Measurements from ENCODE around the gene CAMTA1. TPM values are rescaled to one million over a fixed set of nuclear protein-coding genes. Genes with fewer than 3 reads are reported as not detected.
A peak's percentile ranks its signal among the peaks of the same experiment; 100 is the strongest.
"Not testable (repeated sequence)": the region's sequence is repeated elsewhere in the genome, so short reads cannot be mapped to it uniquely, and the experiment has no call there.

The CAMTA1 gene
- total and polyA plus RNA-seq, 4 donors, result 90.5 to 236 (median 195) TPM

DNA sequence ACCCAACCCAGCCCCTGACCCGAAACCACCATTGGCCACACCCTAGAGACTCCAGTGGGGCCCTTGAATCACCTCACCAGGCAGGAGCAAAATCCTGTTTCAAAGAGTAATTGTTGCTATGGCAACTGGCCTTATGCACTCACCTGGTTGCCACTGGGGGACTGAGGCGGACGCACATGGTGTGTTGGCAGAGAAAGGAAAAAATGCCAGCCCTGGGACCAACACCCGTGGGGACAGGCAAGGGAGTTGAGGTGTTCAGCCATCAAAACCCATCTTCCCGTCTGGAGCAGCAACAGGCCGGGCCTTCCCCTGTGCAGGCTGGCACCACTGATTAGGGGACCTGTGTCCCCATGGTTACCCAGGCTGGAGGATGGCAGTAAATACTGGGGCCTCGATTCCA, 590.1 kb downstream of the CAMTA1 start:
- Histone ChIP-seq H3K9me3 (ENCODE audit: control insufficient read depth, insufficient read depth, low read length) (no peaks in the 10 kb centered on the region), H3K27ac (ENCODE audit: low read depth, low read length) (no peak overlapping the region), H3K27me3 (ENCODE audit: control insufficient read depth, insufficient read depth, low read length) (no peaks in the 10 kb centered on the region), H3K4me3 (ENCODE audit: low read depth, low read length) (no peak overlapping the region), H3K36me3 (ENCODE audit: control insufficient read depth, insufficient read depth, low read length) (no peaks in the 10 kb centered on the region), H3K4me1 (ENCODE audit: control insufficient read depth, insufficient read depth, low read length) (peaks cover 49% of the 10 kb centered on the region)
- whole genome bisulfite sequencing (ENCODE audit: insufficient coverage), result 87% methylated on average over 3 of the region's 7 CpGs
- peak in 1 of 6 donors; percentile 33 for DNase-seq (ENCODE audit: low read depth in 4 of 6, low spot score in 6 of 6)

DNA sequence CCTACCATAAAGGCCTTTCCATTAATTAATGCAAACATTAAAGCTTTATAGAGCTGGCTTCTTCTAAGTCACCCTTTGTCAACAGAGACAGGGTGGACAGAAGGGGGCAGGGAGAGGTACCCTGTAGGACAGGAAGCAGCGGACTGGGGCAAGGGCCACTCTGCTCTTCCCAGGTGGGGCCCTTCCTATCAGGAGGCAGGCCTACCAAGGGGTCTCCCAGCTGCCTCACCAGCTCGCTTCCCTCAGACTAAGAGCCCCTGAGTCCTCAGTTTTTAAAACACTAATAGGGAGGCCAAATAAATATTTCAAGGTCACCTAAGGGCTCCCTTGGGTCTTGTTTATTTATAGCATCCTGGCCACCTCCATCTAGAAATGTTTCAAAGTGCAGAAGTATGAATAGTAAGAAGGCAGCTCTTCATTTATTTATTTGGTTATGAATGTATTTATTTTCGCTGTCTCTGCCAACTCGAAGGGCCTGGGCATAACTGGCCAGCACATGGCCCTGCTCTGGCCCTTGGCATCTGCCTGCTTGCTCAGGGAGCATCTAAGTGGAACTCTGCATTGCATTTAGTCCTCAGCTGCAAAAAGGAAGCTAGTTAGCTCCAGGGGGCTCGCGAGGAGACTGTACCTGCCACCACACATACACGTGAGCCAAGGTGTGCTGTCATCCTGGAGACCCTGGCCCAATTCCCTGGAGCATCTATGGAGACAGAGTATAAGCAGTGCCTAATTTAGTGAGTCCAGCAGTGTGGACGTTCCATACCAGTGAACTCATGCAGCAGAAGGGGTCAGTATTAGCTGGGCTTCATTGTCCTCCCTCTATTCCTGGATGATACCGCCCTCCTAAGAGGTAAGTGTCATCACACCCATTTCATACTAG, 590.8 kb downstream of the CAMTA1 start:
- no peak overlapping the region for H3K4me3 ChIP-seq (ENCODE audit: low read depth, low read length)
- H3K9me3 ChIP-seq (ENCODE audit: control insufficient read depth, insufficient read depth, low read length), result no peaks in the 10 kb centered on the region
- H3K4me1 ChIP-seq (ENCODE audit: control insufficient read depth, insufficient read depth, low read length), result peaks cover 53% of the 10 kb centered on the region
- 94% methylated on average over 7 of the region's 9 CpGs for WGBS (ENCODE audit: insufficient coverage)
- H3K36me3 ChIP-seq (ENCODE audit: control insufficient read depth, insufficient read depth, low read length), result no peaks in the 10 kb centered on the region
- H3K27me3 ChIP-seq (ENCODE audit: control insufficient read depth, insufficient read depth, low read length), result no peaks in the 10 kb centered on the region
- H3K27ac ChIP-seq (ENCODE audit: low read depth, low read length), result no peak overlapping the region
- no peak for DNase-seq (ENCODE audit: low read depth in 4 of 6, low spot score in 6 of 6)

DNA sequence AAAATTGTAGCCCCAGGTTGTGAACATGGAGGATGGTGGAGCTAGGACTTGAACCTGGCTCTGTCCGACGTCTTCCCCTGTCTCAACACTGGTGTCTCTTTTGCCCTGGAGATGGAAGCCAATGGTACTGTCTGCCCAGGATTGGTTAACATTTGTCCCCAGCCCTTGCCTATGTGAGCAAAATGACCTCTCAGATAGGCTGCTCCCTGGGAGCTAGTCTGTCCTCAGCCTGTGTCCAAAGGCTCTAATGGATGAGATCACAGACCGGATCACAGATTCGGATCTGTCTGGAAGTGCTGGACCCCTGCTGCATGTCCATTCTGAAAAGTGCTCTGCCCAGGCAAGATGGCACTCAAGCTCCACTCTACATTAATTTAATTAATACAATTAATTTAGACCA, 591.4 kb downstream of the CAMTA1 start:
- no peaks in the 10 kb centered on the region for H3K9me3 ChIP-seq (ENCODE audit: control insufficient read depth, insufficient read depth, low read length)
- H3K27ac ChIP-seq (ENCODE audit: low read depth, low read length), result no peak overlapping the region
- peaks cover 53% of the 10 kb centered on the region for H3K4me1 ChIP-seq (ENCODE audit: control insufficient read depth, insufficient read depth, low read length)
- H3K4me3 ChIP-seq (ENCODE audit: low read depth, low read length), result no peak overlapping the region
- WGBS (ENCODE audit: insufficient coverage), result 91% methylated on average over 4 of the region's 4 CpGs
- H3K27me3 ChIP-seq (ENCODE audit: control insufficient read depth, insufficient read depth, low read length), result no peaks in the 10 kb centered on the region
- no peak for DNase-seq (ENCODE audit: low read depth in 4 of 6, low spot score in 6 of 6)
- H3K36me3 ChIP-seq (ENCODE audit: control insufficient read depth, insufficient read depth, low read length), result no peaks in the 10 kb centered on the region

DNA sequence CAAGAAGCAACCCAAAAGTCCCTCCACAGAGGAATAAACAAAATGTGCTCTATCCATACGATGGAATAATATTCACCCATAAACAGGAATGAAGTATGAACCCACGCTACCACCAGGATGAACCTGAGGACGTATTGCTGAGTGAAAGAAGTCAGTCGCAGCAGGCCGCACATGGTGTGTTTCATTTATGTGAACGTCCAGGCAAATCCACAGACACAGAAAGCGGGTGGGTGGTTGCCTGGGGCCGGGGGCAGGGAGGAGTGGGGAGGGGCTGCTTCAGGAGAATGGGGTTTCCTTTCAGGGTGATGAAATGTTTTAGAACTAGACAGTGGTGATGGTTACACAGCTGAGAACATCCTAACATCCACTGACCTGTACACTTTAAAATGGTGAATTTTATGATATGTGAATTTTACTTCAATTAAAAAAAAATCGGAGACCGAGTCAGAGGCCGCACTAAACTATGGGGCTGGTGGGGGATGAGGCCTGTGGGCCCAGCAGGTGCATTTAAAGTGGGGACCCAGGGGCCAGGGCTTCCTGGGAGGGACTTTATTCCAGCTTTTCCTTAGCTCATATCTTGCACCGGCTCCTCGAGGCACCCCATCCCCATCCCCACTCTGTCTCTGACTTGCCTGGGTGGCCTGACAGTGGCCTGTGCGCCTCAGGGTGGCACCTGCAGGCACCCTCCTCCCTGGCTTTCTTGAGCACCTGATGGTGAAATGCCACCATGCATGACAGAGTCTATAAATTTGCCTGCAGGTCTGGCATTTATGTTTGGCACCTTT, 593.3 kb downstream of the CAMTA1 start:
- no peak overlapping the region for H3K27ac ChIP-seq (ENCODE audit: low read depth, low read length)

DNA sequence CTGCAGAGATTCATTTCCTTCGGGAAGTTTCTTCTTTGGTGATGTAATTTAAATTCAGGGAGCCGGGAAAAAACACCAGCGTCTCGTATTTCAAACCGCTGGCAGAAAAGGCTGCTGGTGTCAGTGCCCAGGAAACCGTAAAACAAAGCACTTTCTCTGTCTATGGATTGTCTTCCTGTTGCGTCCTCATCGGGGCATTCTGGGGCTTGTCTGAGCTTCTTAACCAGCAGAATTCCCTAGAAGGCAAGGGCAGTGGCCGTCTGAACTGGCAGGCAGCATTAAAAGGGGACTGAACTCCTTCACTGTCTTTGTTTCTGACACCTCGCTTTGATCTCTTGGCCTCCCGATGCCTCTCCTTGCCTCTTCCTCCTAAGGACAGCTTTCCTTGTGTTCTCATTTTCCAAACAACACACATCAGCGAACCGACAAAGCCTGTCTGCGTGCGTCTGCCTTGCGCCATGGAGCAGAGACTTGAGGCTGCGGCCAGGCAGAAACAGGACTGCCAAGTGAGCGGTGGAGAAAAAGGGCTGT, 594.3 kb downstream of the CAMTA1 start:
- Histone ChIP-seq H3K4me1 (ENCODE audit: control insufficient read depth, insufficient read depth, low read length) (peaks cover 32% of the 10 kb centered on the region), H3K27ac (ENCODE audit: low read depth, low read length) (no peak overlapping the region), H3K36me3 (ENCODE audit: control insufficient read depth, insufficient read depth, low read length) (no peaks in the 10 kb centered on the region), H3K9me3 (ENCODE audit: control insufficient read depth, insufficient read depth, low read length) (no peaks in the 10 kb centered on the region), H3K4me3 (ENCODE audit: low read depth, low read length) (no peak overlapping the region), H3K27me3 (ENCODE audit: control insufficient read depth, insufficient read depth, low read length) (no peaks in the 10 kb centered on the region)
- DNase-seq (ENCODE audit: low read depth in 4 of 6, low spot score in 6 of 6), result peak in 2 of 6 donors; percentile 57 to 81
- WGBS (ENCODE audit: insufficient coverage), result 15% methylated on average over 18 of the region's 18 CpGs

More for the DNA sequence above, 593.3 kb downstream of the CAMTA1 start:
- H3K27me3 ChIP-seq (ENCODE audit: control insufficient read depth, insufficient read depth, low read length), result no peaks in the 10 kb centered on the region
- no peak for DNase-seq (ENCODE audit: low read depth in 4 of 6, low spot score in 6 of 6)
- peaks cover 41% of the 10 kb centered on the region for H3K4me1 ChIP-seq (ENCODE audit: control insufficient read depth, insufficient read depth, low read length)
- 77% methylated on average over 6 of the region's 14 CpGs for WGBS (ENCODE audit: insufficient coverage)
- no peak overlapping the region for H3K4me3 ChIP-seq (ENCODE audit: low read depth, low read length)
- H3K9me3 ChIP-seq (ENCODE audit: control insufficient read depth, insufficient read depth, low read length), result no peaks in the 10 kb centered on the region
- no peaks in the 10 kb centered on the region for H3K36me3 ChIP-seq (ENCODE audit: control insufficient read depth, insufficient read depth, low read length)

DNA sequence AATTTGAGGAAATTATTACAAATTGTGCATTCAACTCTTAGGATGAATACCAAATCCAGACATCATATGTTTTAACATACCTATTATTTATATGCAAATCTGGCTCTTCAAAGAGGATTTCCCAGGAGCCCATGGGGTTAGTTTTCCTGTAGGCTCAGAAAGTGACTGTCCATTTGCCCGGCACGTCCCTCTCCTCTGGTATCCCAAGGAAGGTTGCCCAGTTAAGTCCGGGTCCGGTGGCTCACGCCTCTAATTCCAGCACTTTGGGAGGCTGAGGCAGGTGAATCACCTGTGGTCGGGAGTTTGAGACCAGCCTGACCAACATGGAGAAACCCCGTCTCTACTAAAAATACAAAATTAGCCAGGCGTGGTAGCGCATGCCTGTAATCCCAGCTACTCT, 594.8 kb downstream of the CAMTA1 start:
- not testable (repeated sequence) for H3K9me3 ChIP-seq (ENCODE audit: control insufficient read depth, insufficient read depth, low read length); H3K4me3 ChIP-seq (ENCODE audit: low read depth, low read length); DNase-seq (ENCODE audit: low read depth in 4 of 6, low spot score in 6 of 6); H3K27me3 ChIP-seq (ENCODE audit: control insufficient read depth, insufficient read depth, low read length); H3K27ac ChIP-seq (ENCODE audit: low read depth, low read length); H3K36me3 ChIP-seq (ENCODE audit: control insufficient read depth, insufficient read depth, low read length)
- WGBS (ENCODE audit: insufficient coverage), result 70% methylated on average over 4 of the region's 9 CpGs
- peaks cover 32% of the 10 kb centered on the region for H3K4me1 ChIP-seq (ENCODE audit: control insufficient read depth, insufficient read depth, low read length)

DNA sequence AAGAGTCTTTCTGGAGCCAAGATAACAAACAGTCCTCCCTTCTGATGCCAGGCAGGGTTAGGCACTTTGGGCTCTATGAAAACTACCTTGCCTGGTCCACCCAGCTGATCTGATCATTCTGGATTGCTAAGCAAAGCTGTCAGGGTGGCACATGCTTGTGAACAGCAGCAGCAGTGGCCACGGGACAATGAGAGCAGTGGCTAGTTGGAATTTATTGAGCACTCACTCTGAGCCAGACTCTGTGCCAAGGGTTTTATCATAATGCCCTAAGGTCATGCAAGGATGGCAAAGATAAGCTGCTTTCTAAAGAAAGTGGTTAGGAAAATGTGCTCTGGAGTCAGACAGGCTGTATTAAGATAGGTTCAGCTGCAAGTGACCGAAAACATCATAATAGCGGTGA, 595.5 kb downstream of the CAMTA1 start:
- H3K4me1 ChIP-seq (ENCODE audit: control insufficient read depth, insufficient read depth, low read length), result peaks cover 31% of the 10 kb centered on the region
- 22% methylated on average over 1 of the region's 3 CpGs for WGBS (ENCODE audit: insufficient coverage)
- no peak overlapping the region for H3K27ac ChIP-seq (ENCODE audit: low read depth, low read length)
- H3K36me3 ChIP-seq (ENCODE audit: control insufficient read depth, insufficient read depth, low read length), result no peaks in the 10 kb centered on the region
- H3K27me3 ChIP-seq (ENCODE audit: control insufficient read depth, insufficient read depth, low read length), result no peaks in the 10 kb centered on the region
- no peak overlapping the region for H3K4me3 ChIP-seq (ENCODE audit: low read depth, low read length)
- no peaks in the 10 kb centered on the region for H3K9me3 ChIP-seq (ENCODE audit: control insufficient read depth, insufficient read depth, low read length)
- DNase-seq (ENCODE audit: low read depth in 4 of 6, low spot score in 6 of 6), result no peak

DNA sequence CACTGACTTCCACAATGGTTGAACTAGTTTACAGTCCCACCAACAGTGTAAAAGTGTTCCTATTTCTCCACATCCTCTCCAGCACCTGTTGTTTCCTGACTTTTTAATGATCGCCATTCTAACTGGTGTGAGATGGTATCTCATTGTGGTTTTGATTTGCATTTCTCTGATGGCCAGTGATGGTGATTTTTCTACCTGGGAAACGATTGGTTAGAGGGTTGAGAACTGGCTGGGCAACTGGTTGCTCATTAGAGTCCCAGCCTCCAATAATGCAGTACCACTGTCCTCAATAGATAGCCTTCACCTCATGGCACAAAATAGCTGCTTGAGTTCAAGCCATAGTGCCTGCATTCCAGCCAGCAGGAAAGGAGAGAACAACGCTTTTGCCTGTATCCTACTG, 596.5 kb downstream of the CAMTA1 start:
- peaks cover 38% of the 10 kb centered on the region for H3K4me1 ChIP-seq (ENCODE audit: control insufficient read depth, insufficient read depth, low read length)
- H3K4me3 ChIP-seq (ENCODE audit: low read depth, low read length); DNase-seq (ENCODE audit: low read depth in 4 of 6, low spot score in 6 of 6); H3K27ac ChIP-seq (ENCODE audit: low read depth, low read length); H3K36me3 ChIP-seq (ENCODE audit: control insufficient read depth, insufficient read depth, low read length); H3K27me3 ChIP-seq (ENCODE audit: control insufficient read depth, insufficient read depth, low read length); H3K9me3 ChIP-seq (ENCODE audit: control insufficient read depth, insufficient read depth, low read length): not testable (repeated sequence)
- no CpG with 5 or more reads among the region's 3 CpGs for WGBS (ENCODE audit: insufficient coverage)

DNA sequence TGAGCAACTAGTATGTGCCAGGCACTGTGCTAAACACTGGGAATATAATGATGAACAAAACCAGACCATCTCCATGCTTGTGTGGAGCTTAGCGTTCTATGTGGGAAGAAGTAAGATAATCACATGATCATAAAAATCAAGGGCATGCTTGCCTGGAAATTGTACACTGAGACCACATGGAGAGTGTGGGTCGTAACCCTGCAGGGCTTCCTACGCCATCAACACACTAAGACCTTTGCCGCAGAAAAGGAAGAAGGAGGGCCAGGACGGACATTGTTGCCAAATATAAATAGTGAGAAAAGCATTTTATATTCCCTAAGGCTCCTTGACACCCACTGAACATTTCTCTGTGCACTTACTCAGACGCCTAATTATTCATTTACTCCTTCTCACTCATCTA, 597.7 kb downstream of the CAMTA1 start:
- Histone ChIP-seq H3K9me3 (ENCODE audit: control insufficient read depth, insufficient read depth, low read length) (no peaks in the 10 kb centered on the region), H3K27me3 (ENCODE audit: control insufficient read depth, insufficient read depth, low read length) (no peaks in the 10 kb centered on the region), H3K4me3 (ENCODE audit: low read depth, low read length) (no peak overlapping the region), H3K36me3 (ENCODE audit: control insufficient read depth, insufficient read depth, low read length) (no peaks in the 10 kb centered on the region), H3K4me1 (ENCODE audit: control insufficient read depth, insufficient read depth, low read length) (peaks cover 51% of the 10 kb centered on the region), H3K27ac (ENCODE audit: low read depth, low read length) (no peak overlapping the region)
- no peak for DNase-seq (ENCODE audit: low read depth in 4 of 6, low spot score in 6 of 6)
- no CpG with 5 or more reads among the region's 6 CpGs for WGBS (ENCODE audit: insufficient coverage)
